T-helper 2 cell treated with Interferon-gamma antibody and Interleukin-4, amounts not matched to agents 100 ng/mL and 5 ng/mL, for 36 hours (primary cell): ENCODE measurements around the gene ZCCHC2. TPM values are rescaled to one million over a fixed set of nuclear protein-coding genes. Genes with fewer than 3 reads are reported as not detected.

Source experiments
- intact Hi-C: fragments of 100-400 bp; cut with micrococcal nuclease; formaldehyde crosslinking; loops from one replicate; pipeline ENCODE4 v1.15.1; 2023
- total RNA-seq: library from RNA; stranded (reverse); gene quantifications from 2 replicates; pipeline ENCODE4 v1.2.3, GENCODE V29; 2022

Gene ZCCHC2
- total RNA-seq, 1 donor from 2014 or later, result 43.0 TPM

GRCh38 chr18:62509779-62510178 is 13.0 kb upstream of the ZCCHC2 start:
- intact Hi-C loops, result no loop called here

- intact Hi-C loops, result no loop called here
Observed at GRCh38 chr18:62510789-62511188, 12.0 kb upstream of the ZCCHC2 start.

- intact Hi-C loops, result no loop called here
Observed at GRCh38 chr18:62512532-62512931, 10.3 kb upstream of the ZCCHC2 start.

GRCh38 chr18:62512996-62513395 is 9.8 kb upstream of the ZCCHC2 start:
- intact Hi-C loops, result no loop called here

GRCh38 chr18:62514570-62514969 is 8.3 kb upstream of the ZCCHC2 start:
- intact Hi-C loops, result no loop called here

GRCh38 chr18:62516242-62516641 is 6.6 kb upstream of the ZCCHC2 start:
- intact Hi-C loops, result no loop called here

GRCh38 chr18:62518460-62519375 is 4.1 kb upstream of the ZCCHC2 start:
- intact Hi-C loops, result no loop called here

GRCh38 chr18:62519684-62520083 is 3.1 kb upstream of the ZCCHC2 start:
- intact Hi-C loops, result loop anchor here (10.0 kb wide), 2 partner anchors 325 to 645 kb away; no protein-coding TSS in a partner anchor

- intact Hi-C loops, result loop anchor here (10.0 kb wide), 2 partner anchors 324 to 644 kb away; no protein-coding TSS in a partner anchor
Observed at GRCh38 chr18:62521082-62521481, 1.7 kb upstream of the ZCCHC2 start.

- intact Hi-C loops, result loop anchor here (10.0 kb wide), 2 partner anchors 323 to 643 kb away; no protein-coding TSS in a partner anchor
Observed at GRCh38 chr18:62521593-62521992, 1.2 kb upstream of the ZCCHC2 start.

- intact Hi-C loops, result loop anchor here (1.0 to 10.0 kb wide), 7 partner anchors 16 to 797 kb away; partner anchors contain the start of genes BCL2, PIGN, RELCH and TNFRSF11A
Observed at GRCh38 chr18:62522178-62522503, 684 bp upstream of the ZCCHC2 start.

GRCh38 chr18:62523255-62523588 is 397 bp downstream of the ZCCHC2 start:
- intact Hi-C loops, result loop anchor here (1.0 to 10.0 kb wide), 5 partner anchors 192 to 899 kb away; partner anchors contain the start of genes BCL2, PHLPP1 and VPS4B

- intact Hi-C loops, result loop anchor here (1.0 to 10.0 kb wide), 5 partner anchors 191 to 898 kb away; partner anchors contain the start of genes BCL2, PHLPP1 and VPS4B
Observed at GRCh38 chr18:62523631-62524439, 1.0 kb downstream of the ZCCHC2 start.

- intact Hi-C loops, result loop anchor here (5.0 to 10.0 kb wide), 3 partner anchors 320 to 683 kb away; no protein-coding TSS in a partner anchor
Observed at GRCh38 chr18:62524440-62525200, 1.8 kb downstream of the ZCCHC2 start.

- intact Hi-C loops, result loop anchor here (1.0 to 10.0 kb wide), 8 partner anchors 19 to 841 kb away; partner anchors contain the start of genes KDSR, PIGN and RELCH
Observed at GRCh38 chr18:62525608-62526007, 2.8 kb downstream of the ZCCHC2 start.

GRCh38 chr18:62526098-62527025 is 3.5 kb downstream of the ZCCHC2 start:
- intact Hi-C loops, result loop anchor here (1.0 to 10.0 kb wide), 8 partner anchors 20 to 840 kb away; partner anchors contain the start of genes KDSR, PIGN and RELCH

GRCh38 chr18:62529597-62529996 is 6.8 kb downstream of the ZCCHC2 start:
- intact Hi-C loops, result loop anchor here (5.0 to 10.0 kb wide), 3 partner anchors 315 to 678 kb away; no protein-coding TSS in a partner anchor

- intact Hi-C loops, result no loop called here
Observed at GRCh38 chr18:62531078-62531477, 8.3 kb downstream of the ZCCHC2 start.

GRCh38 chr18:62531931-62532330 is 9.1 kb downstream of the ZCCHC2 start:
- intact Hi-C loops, result no loop called here

- intact Hi-C loops, result no loop called here
Observed at GRCh38 chr18:62536005-62536404, 13.2 kb downstream of the ZCCHC2 start.
